Measurements from ENCODE around the gene MED22. TPM values are rescaled to one million over a fixed set of nuclear protein-coding genes. Genes with fewer than 3 reads are reported as not detected.

The MED22 gene
- total RNA-seq, 1 donor from 2014 or later = 21.9 TPM

- no peak for DNase-seq (ENCODE audit: extremely low read depth, low read depth, low spot score)
These were observed 8.6 kb upstream of the MED22 start, which contains the start of the genes SURF1 and SURF2 for GRCh38 chr9:133356391-133357091. Gene SURF1 (minus strand): TSS chr9:133356487. CDS start chr9:133356453, 34 bp downstream. Gene SURF2 (plus strand): TSS chr9:133356550. CDS start chr9:133356593, 43 bp downstream.

DNA sequence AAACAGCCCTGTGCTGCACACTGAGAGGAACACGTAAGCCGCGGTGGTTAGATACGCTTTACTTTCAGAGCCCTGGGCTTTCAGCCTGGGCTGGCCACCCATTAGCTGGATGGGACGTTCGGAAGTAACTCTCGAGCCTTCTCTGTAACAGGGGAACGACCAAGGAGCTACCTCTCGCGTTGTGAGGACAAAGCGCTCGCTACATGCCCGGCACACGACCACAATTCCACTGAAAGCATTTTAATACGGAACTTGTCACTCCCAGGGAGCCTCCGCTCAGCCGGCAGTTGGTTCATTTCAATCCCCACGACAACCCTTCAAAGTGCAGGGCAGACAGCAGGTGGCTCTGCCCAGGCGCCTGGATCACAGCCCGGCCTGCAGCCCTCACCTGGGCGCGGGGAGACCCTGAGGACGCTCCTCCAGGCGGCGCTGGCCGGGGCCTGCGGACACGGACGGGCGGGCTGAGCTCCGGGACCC is 8.0 kb upstream of the MED22 start:
- DNase-seq (ENCODE audit: extremely low read depth, low read depth, low spot score) = no peak

DNA sequence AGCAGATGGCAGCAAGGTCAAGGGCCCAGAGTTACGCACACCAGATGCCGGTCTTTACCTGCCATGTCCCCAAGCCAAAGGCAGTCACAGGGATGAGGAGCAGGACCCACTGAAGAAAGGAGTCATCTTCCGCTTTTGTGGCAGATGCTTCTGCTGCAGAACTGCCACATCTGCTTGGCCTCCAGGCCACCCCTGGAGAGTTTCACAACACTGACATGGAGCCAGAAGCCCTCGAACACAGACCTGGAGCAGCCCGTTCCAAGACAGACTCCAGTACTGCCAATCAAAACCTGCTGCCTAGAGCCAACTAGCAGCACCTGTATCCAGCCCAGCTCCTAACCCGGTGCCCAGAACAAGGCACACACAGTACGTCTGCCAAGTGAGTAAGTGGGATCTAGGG is 6.8 kb upstream of the MED22 start:
- DNase-seq (ENCODE audit: extremely low read depth, low read depth, low spot score) = no peak

- no peak for DNase-seq (ENCODE audit: extremely low read depth, low read depth, low spot score)
These were observed 5.6 kb upstream of the MED22 start for GRCh38 chr9:133353548-133353947.

GRCh38 chr9:133352635-133353340 is 4.9 kb upstream of the MED22 start:
- DNase-seq (ENCODE audit: extremely low read depth, low read depth, low spot score) = no peak

DNA sequence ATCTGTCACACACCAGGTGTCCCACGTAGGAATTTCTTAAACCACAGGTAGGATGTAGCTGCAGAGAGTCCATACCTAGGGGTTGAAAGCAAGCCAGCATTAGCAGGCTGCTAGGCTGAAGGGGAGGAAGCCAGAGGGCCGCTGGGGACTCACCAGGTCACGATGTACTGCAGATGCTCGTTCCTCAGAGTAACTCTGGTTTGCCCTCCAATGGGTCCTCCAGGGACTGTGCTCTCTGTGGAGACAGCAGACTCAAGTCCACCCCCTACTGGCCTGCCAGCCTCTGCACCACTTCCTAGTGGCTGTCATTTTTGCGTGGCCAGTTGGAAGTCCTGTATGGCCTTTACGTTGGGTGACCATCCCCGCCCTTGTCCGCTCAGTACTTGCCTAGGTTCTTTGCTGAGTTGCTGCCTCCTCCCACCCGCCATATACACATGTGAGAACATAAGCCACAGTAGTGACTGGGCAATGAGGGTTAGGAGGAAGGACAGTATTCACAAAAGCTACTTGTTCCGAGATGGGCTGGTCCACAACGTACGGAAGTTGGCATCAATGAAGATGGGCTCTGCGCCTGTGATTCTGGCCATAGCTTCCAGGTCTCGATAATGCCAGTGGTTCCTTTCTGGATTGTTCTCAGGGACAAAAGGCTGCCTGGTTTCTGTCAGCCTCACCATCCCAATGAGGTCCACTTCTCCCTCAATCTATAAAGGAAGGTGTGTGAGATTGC is 4.1 kb upstream of the MED22 start:
- DNase-seq (ENCODE audit: extremely low read depth, low read depth, low spot score) = no peak

DNA sequence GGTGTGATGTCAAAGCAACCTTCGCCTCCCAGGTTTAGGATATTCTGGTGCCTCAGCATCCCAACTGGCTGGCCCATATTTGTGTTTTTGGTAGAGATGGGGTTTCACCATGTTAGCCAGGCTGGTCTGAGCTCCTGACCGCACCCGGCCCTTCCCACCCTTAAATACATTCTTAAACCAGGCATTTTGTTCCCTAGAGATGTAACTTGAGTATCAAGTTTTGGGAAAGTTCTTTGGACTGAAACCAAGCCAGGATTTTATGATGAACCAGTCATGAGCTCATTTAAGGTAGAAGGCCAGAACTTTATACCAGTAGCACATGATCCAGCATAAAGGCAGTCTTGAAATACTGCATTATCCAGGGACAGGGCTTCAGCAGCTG is 3.6 kb upstream of the MED22 start:
- no peak for DNase-seq (ENCODE audit: extremely low read depth, low read depth, low spot score)

DNA sequence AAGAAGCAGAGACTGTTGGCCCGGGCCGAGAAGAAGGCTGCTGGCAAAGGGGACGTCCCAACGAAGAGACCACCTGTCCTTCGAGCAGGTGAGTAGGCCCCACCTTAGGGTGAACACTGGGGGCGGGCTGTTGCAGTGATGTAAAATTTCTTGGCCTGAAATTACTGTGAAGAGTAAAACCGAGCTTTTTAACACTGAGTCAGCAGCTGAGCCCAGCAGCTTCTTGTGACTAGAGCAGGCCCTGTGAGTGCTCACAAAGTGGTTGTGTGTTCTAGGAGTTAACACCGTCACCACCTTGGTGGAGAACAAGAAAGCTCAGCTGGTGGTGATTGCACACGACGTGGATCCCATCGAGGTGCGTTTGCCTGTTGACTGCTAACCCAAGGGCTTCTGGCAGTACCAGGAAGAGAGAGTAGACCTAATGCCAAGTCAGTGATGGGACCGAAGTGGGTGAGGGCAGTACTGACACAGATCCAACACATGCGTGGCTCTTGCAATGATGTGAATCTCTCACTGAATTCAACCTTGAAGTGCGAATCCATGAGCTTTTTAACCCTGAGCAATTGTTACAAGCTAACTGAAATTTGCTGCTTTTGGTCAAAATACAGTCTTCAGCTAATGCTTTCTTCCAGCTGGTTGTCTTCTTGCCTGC is 2.2 kb upstream of the MED22 start:
- no peak for DNase-seq (ENCODE audit: extremely low read depth, low read depth, low spot score)

GRCh38 chr9:133348718-133349573 is 1.0 kb upstream of the MED22 start:
- DNase-seq (ENCODE audit: extremely low read depth, low read depth, low spot score) = no peak

- no peak for DNase-seq (ENCODE audit: extremely low read depth, low read depth, low spot score)
These were observed 381 bp downstream of the MED22 start for GRCh38 chr9:133347515-133347984.

- DNase-seq (ENCODE audit: extremely low read depth, low read depth, low spot score) = no peak
These were observed 1.7 kb downstream of the MED22 start for GRCh38 chr9:133346021-133346785.

DNA sequence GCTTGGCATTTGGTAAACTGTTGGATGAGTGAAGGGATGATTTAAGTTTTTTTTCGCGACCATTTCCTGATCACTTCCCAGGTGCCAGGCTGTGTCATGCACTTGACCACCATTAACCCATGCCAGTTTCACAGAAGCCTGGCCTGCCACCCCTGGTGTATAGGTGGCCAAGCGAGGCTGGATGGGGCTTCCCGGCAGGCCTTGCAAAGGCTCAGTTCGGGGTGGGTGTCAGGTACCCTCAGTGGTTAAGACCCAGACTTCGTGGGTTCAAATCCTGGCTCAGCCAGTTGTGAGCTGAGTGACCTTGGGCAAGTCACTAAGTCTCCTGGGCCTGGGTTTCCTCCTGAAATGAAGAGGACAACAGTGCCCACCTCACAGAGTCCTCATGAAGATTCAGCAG is 2.3 kb downstream of the MED22 start:
- no peak for DNase-seq (ENCODE audit: extremely low read depth, low read depth, low spot score)

GRCh38 chr9:133344979-133345378 is 3.0 kb downstream of the MED22 start:
- DNase-seq (ENCODE audit: extremely low read depth, low read depth, low spot score) = no peak

- no peak for DNase-seq (ENCODE audit: extremely low read depth, low read depth, low spot score)
These were observed 3.9 kb downstream of the MED22 start for GRCh38 chr9:133344071-133344470.

- no peak for DNase-seq (ENCODE audit: extremely low read depth, low read depth, low spot score)
These were observed 5.4 kb downstream of the MED22 start for GRCh38 chr9:133342570-133342969.

- DNase-seq (ENCODE audit: extremely low read depth, low read depth, low spot score) = no peak
These were observed 5.9 kb downstream of the MED22 start for GRCh38 chr9:133342069-133342406.

DNA sequence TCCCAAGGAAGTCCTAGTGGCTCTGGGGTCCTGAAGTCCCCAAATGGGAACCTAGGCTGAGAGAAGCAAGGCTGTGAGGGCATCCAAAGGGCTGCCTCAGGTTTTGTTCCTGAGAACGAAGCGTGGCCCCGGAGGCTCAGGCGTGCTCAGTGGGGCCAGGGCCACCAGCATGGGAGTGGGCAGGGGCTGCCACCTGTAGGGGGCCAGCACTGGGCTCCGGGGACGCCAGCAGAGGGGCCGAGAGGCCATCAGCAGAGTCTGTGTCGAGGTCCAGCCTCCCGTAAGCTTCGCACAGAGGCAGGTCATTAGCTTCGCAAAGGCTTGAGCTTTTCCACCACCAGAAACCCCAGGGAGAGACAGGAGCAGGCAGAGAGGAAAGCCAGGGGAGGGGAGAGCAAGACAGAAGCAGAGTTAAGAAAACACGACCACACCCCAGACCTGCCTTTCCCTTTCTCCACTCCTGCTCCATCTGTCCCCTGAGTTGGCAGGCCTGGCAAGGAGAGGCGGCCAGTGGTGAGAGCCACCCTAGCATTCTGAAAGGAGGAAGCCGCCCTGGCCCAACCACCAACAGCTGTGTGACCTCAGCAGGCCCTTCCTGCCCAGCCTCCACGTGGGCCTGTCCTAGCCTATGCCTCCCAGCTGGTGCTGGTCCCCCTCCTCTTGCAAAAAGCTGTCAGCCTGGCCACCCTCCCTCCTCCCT is 6.4 kb downstream of the MED22 start:
- DNase-seq (ENCODE audit: extremely low read depth, low read depth, low spot score) = no peak

- DNase-seq (ENCODE audit: extremely low read depth, low read depth, low spot score) = no peak
These were observed 7.0 kb downstream of the MED22 start for GRCh38 chr9:133340916-133341315.

DNA sequence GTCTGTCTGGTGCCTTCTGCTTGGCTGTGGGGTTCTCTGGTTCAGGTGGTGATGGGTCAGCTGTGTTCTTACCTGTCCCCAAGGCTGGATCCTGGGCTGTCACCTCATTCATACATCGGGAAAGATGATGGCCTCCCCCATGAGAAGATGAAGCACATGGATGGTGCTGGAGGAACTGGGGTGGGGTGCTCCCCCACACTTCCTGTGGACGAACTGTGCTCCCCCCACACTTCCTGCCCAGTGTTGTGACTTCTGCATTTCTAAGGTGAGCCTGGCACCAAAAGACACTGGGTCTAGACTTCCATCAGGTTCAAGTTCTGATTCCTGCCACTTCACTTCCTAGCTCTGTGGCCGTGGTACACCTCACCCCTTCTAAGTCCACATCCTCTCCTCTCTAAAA is 7.7 kb downstream of the MED22 start:
- no peak for DNase-seq (ENCODE audit: extremely low read depth, low read depth, low spot score)
